C4-2B (cell line): ENCODE measurements around the gene ADIPOR2.

Experiments
- ZFX ChIP-seq: fragments of 450-650 bp; IDR thresholded peaks from 2 replicates; pipeline ENCODE4 v1.6.1; 2017
- TF ChIP-seq, protein P1 (sequence below): fragments of 450-650 bp; conservative IDR thresholded peaks from 2 replicates; pipeline ENCODE4 v1.5.1; 2017; ENCODE audit warnings: mild to moderate bottlenecking

DNA sequence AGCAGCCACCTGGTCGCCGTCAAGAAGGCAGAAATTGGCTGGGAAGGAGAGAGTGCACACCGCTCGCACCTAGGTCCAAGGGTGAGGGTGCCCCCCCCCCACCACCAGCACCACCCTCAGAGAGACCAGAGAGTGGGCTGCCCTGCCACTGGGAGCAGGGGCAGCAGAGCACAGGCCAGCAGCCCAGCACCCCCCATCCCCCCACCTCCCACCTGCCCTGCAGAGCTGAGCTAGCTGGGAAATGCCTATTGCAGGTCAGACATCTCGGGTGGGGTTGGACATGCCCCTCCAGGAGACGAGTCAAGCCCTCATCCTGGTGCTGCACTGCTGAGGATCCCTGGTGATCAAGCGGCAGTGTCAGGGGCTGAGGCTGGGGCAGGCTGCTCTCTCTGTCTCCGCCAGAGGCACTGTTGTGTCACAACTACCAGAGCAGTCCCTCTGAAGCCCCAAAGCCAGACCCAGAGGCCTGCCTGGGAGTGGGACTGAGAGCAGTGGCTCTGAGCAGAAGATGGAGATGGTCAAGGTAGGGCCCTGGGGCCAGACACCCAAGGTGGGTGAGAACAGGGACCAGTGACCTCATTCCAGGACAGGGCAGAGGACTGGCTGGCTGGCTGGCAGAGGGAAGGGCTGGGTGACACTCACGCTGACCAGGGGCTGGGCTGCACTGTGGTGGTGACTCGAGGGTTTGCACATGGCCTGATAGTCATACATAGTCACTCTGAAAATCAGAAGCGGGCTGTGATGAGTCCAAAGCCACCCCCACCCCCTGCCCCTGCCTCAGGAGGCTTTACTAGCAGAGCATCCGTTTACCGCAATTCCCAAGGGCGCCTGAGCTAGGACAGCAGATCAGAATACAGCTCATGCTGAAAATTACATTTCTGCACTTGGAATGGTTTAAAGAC is 109.8 kb downstream of the ADIPOR2 start:
- TF ChIP-seq, protein P1, sequence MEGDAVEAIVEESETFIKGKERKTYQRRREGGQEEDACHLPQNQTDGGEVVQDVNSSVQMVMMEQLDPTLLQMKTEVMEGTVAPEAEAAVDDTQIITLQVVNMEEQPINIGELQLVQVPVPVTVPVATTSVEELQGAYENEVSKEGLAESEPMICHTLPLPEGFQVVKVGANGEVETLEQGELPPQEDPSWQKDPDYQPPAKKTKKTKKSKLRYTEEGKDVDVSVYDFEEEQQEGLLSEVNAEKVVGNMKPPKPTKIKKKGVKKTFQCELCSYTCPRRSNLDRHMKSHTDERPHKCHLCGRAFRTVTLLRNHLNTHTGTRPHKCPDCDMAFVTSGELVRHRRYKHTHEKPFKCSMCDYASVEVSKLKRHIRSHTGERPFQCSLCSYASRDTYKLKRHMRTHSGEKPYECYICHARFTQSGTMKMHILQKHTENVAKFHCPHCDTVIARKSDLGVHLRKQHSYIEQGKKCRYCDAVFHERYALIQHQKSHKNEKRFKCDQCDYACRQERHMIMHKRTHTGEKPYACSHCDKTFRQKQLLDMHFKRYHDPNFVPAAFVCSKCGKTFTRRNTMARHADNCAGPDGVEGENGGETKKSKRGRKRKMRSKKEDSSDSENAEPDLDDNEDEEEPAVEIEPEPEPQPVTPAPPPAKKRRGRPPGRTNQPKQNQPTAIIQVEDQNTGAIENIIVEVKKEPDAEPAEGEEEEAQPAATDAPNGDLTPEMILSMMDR: no peak
- no peak for TF ChIP-seq ZFX
